WTC11 (cell line): ENCODE data around the gene BCOR.

Source experiments
- CREB1 ChIP-seq: sonication (generic); formaldehyde crosslinking; IDR thresholded peaks from 2 replicates; pipeline ENCODE4 v1.8.0; 2023; ENCODE audit warnings: mild to moderate bottlenecking, missing genetic modification reagents
- NFE2L1 ChIP-seq: sonication (generic); formaldehyde crosslinking; IDR thresholded peaks from 2 replicates; pipeline ENCODE4 v1.8.1; 2023; ENCODE audit warnings: missing genetic modification reagents
- NR2C2 ChIP-seq: sonication (generic); formaldehyde crosslinking; IDR thresholded peaks from 2 replicates; pipeline ENCODE4 v1.8.0; 2022; ENCODE audit warnings: mild to moderate bottlenecking, missing genetic modification reagents
- SP1 ChIP-seq: sonication (generic); formaldehyde crosslinking; conservative IDR thresholded peaks from 2 replicates; pipeline ENCODE4 v1.8.1; 2022; ENCODE audit warnings: missing genetic modification reagents
- TCF7 ChIP-seq: sonication (generic); formaldehyde crosslinking; IDR thresholded peaks from 2 replicates; pipeline ENCODE4 v1.8.0; 2022; ENCODE audit warnings: mild to moderate bottlenecking, low read depth, missing genetic modification reagents, moderate library complexity
- ZNF121 ChIP-seq: sonication (generic); formaldehyde crosslinking; IDR thresholded peaks from 2 replicates; pipeline ENCODE4 v1.8.0; 2023; ENCODE audit warnings: missing genetic modification reagents
- TF ChIP-seq, protein P1 (sequence below): fragments of 200-600 bp; IDR thresholded peaks from 2 replicates; pipeline ENCODE4 v1.8.0; 2022; ENCODE audit warnings: antibody characterized with exemption
- TF ChIP-seq, protein P2 (sequence below): sonication (generic); formaldehyde crosslinking; IDR thresholded peaks from 2 replicates; pipeline ENCODE4 v1.8.1; 2023; ENCODE audit warnings: mild to moderate bottlenecking, missing genetic modification reagents

DNA sequence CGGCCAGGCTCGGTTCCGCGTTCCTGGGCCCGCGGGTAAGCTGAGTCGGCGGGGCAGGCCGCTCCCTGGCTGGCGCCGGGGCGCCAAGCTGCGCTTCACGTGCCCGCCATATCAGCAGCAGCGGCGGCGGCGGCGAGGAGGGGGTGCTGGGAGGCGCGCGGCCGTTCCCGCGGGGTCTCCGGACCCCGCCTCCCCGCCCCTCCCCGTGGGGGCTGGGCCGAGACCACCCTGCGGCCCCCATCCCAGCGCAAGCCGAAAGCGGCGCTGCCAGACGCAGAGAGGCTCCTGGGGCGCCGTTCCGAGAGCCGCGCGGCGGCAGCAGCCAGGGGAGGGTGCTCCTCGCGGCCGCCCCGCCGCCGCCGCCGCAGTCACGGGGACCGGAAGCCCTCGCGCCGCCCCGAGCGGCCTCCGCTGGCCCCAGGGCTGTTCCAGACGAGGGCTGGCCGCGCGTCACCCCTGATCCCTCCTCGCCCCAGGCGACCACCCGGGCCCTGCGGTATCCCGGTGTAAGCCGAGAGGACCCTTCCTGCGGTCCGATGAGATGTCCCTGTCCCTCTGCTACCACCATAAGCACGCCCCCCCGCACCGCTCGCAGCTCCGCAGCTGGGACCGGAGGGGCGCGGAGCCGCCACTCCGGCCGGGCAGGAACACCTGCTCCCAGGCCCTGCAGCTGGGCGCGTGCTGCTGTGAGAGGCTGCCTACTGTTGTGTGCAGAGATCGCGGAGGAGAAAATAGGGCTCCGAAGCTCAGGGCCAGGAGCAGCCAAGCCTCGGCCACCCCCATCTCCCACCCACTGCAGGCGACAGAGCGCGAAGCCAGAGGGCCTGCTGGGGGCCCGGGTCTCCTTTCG is 7.5 kb upstream of the BCOR start:
- TF ChIP-seq NR2C2 (CRISPR knock-in tag) (no peak), CREB1 (CRISPR knock-in tag) (no peak), SP1 (CRISPR knock-in tag) (no peak), TCF7 (CRISPR knock-in tag) (no peak), NFE2L1 (CRISPR knock-in tag) (no peak), ZNF121 (no peak)
- TF ChIP-seq, protein P1, sequence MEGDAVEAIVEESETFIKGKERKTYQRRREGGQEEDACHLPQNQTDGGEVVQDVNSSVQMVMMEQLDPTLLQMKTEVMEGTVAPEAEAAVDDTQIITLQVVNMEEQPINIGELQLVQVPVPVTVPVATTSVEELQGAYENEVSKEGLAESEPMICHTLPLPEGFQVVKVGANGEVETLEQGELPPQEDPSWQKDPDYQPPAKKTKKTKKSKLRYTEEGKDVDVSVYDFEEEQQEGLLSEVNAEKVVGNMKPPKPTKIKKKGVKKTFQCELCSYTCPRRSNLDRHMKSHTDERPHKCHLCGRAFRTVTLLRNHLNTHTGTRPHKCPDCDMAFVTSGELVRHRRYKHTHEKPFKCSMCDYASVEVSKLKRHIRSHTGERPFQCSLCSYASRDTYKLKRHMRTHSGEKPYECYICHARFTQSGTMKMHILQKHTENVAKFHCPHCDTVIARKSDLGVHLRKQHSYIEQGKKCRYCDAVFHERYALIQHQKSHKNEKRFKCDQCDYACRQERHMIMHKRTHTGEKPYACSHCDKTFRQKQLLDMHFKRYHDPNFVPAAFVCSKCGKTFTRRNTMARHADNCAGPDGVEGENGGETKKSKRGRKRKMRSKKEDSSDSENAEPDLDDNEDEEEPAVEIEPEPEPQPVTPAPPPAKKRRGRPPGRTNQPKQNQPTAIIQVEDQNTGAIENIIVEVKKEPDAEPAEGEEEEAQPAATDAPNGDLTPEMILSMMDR: no peak
- TF ChIP-seq, protein P2, sequence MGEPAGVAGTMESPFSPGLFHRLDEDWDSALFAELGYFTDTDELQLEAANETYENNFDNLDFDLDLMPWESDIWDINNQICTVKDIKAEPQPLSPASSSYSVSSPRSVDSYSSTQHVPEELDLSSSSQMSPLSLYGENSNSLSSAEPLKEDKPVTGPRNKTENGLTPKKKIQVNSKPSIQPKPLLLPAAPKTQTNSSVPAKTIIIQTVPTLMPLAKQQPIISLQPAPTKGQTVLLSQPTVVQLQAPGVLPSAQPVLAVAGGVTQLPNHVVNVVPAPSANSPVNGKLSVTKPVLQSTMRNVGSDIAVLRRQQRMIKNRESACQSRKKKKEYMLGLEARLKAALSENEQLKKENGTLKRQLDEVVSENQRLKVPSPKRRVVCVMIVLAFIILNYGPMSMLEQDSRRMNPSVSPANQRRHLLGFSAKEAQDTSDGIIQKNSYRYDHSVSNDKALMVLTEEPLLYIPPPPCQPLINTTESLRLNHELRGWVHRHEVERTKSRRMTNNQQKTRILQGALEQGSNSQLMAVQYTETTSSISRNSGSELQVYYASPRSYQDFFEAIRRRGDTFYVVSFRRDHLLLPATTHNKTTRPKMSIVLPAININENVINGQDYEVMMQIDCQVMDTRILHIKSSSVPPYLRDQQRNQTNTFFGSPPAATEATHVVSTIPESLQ (CRISPR knock-in tag): no peak
